ENCODE measurements around the gene C12orf54. TPM values are rescaled to one million over a fixed set of nuclear protein-coding genes. Genes with fewer than 3 reads are reported as not detected.
A peak's percentile ranks its signal among the peaks of the same experiment; 100 is the strongest.
"Not testable (repeated sequence)": the region's sequence is repeated elsewhere in the genome, so short reads cannot be mapped to it uniquely, and the experiment has no call there.

Gene C12orf54
- total RNA-seq, 1 donor from 2014 or later: not detected

DNA sequence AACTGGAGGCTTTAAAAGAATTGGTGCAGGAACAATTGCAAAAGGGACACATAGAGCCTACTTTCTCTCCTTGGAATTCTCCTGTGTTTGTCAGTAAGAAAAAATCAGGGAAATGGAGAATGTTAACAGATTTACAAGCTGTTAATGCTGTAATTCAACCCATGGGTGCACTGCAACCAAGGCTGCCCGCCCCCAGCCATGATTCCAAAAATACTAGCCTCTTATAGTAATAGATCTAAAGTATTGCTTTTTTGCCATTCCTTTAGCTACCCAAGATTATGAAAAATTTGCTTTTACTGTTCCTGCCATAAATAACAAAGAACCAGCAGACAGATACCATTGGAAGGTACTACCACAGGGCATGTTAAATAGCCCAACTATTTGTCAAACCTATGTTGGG is 27.8 kb downstream of the C12orf54 start:
- no peak for DNase-seq (ENCODE audit: low spot score)

DNA sequence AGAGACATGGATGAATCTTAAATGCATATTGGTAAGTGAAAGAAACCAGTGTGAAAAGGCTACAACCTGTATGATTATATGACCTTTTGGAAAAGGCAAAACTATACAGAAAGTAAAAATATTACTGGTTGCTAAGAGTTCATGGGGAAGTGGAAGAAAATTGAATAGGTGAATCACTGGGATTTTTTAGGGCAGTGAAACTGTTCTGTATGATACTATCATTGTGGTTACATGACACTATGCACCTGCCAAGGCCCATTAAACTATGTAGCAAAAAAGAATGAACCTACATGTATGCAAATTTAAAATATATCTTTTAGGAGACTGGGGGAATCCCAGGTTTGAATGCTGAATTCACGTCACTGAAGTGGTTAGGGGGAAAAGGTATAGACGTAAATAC is 30.6 kb downstream of the C12orf54 start:
- no peak for DNase-seq (ENCODE audit: low spot score)

DNA sequence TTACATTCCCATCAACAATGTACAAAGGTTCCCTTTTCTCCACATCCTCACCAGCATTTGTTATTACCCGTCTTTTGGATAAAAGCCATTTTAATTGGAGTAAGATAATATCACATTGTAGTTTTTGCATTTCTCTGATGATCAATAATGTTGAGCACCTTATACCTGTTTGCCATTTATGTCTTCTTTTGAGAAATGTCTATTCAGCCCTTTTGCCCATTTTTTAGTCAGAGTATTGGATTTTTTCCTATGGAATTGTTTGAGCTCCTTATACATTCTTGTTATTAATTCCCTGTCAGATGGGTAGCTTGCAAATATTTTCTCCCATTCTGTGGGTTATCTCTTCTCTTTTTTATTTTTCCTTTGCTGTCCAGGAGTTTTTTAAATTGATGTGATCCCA is 32.4 kb downstream of the C12orf54 start:
- DNase-seq (ENCODE audit: low spot score): no peak

DNA sequence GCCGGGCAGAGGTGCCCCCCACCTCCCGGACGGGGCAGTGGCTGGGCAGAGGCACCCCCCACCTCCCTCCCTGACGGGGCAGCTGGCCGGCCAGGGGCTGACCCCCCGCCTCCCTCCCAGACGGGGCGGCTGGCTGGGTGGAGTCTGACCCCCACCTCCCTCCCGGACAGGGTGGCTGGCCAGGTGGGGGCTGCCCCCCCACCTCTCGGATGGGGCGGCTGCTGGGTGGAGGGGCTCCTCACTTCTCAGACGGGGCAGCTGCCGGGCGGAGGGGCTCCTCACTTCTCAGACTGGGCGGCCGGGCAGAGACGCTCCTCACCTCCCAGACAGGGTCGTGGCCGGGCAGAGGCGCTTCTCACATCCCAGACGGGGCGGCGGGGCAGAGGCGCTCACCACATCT is 38.1 kb downstream of the C12orf54 start:
- DNase-seq (ENCODE audit: low spot score): not testable (repeated sequence)

DNA sequence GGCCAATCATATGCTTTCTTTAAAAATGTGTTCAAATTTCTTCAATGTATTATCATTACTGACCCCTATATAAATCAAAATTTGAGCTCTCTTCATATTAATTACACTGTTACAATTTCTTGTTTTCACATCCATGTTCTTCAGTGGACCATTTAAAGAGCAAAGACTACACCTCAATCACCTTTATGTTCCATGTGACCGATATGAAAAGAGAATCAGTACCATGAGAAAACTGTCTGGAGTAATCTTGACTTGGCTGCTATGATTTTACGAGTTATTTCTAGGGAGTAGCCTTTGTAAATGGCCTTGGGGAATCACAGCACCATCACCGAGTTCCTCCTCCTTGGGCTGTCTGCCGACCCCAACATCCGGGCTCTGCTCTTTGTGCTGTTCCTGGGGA is 43.0 kb downstream of the C12orf54 start, which contains the start of gene OR8S1:
OR8S1 (plus strand) TSS at position 301 of the 400 bp plus-strand sequence; CDS start at position 301, 0 bp downstream.
- no peak for DNase-seq (ENCODE audit: low spot score)

DNA sequence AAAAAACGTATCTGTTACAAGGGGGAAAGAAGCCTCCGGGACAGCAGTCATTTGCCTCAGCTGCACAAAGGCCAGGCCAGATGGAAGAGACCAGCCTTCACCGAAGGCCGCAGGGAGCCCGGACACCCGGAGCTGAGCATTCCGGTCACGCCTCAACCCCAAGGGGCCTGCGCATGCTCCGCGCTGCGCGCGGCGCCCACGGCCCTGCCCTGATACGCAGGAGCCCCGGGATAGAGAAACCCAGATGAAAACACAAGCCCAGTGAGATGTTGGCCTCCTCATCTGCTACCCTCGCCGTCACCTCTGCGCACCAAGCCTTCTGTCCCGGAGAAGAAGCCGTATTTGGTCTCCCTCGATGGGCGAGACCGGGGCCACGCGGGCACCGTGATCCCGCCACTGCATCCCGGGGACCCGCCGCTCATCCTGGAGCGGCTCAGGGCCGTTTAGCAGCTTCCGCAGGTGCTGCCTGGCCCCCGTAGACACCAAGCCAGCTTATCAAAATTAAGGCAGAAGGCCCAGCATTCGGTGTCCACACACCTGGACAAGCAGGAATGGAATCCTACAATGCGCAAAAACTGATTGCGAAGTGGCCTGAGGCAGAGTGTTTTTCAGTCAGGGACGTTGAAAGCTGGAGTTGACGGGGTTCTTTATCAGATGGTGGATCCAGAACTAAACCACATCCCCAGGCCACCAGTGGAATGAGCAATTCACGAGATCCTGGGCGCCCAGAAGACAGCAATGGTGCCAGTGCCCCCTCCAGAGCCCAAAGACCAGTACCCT is 45.8 kb downstream of the C12orf54 start:
- no peak for DNase-seq (ENCODE audit: low spot score)

DNA sequence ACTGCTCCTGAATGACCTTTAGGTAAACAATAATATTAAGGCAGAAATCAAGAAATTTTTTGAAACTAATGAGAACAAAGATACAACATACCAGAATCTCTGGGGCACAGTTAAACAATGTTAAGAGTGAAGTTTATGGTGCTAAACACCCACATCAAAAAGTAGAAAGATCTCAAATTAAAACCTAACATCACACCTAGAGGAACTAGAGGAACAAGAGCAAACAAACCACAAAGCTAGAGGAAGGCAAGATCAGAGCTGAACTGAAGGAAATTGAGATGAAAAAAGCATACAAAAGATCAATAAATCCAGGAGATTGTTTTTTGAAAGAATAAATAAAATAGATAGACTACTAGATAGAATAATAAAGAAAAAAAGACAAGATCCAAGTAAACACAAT is 50.3 kb downstream of the C12orf54 start:
- no peak for DNase-seq (ENCODE audit: low spot score)

DNA sequence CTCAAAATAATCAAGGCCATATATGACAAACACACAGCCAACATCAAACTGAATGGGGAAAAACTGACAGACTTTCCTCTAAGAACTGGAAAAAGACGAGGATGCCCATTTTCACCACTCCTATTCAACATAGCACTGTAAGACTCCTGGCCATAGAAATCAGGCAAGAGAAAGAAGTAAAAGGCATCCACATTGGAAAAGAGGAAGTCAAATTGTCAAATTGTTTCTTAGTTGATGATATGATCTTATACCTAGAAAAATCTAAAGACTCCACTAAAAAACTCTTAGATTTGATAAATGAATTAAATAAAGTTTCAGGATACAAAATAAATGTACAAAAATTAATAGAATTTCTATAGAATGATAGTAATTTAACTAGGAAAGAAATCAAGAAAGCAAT is 54.3 kb downstream of the C12orf54 start:
- DNase-seq (ENCODE audit: low spot score): no peak

DNA sequence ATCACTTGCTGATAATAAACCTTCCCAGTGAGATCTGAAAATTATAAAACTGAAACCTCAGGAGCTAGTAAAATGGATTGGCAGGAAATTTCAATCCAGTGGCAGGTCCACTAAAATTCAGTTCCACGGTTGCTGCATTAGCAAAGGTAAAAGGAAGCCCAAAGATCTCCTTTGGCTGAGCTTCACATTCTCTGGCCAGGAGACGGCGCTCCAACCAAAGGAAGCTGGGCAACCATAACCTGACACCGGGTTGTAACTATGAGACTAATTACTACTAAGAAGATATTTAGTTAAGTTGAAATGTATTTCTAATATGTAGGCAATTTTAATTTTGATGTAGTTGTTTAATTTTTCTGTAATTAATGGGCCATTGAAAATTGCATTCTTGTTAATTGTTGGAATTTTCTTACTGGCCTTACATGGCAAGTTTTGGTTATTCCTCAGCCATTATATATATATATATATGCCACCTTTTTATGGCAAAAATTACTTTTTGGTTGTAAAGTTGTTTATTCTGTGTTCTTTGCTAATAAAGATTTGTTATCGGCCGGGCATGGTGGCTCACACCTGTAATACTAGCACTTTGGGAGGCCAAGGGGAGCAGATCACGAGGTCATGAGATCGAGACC is 60.1 kb downstream of the C12orf54 start:
- peak; percentile 36 for DNase-seq (ENCODE audit: low spot score)

DNA sequence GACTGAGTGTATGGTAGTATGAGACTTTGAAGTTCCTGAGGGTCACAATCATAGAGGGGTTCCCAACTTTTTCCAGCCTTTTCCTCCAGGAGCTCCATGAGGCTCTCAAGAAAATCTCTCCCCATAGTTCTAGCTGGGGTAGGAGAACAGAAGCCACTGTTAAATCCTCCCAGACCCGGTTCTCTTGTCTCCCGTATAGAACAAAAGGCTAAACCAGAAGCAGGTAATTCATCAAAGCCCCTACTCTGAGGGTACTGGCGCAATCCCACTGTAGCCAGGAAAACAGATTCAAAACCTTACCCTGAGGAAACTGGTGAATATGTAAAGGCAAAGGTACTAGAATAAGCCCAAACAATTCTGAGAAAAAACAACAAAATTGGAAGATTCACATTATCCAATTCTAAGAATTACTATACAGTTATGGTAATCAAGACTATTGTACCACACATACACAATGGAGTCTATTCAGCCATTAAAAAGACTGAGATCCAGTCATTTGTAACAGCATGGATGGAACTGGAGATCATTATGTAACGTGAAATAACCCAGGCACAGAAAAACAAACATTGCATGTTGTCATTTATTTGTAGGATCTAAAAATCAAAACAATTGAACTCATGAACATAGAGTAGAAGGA is 63.7 kb downstream of the C12orf54 start:
- no peak for DNase-seq (ENCODE audit: low spot score)

Other genes starting within 250 kb of the C12orf54 start
- 29.9 TPM for gene ZNF641, start 131.6 kb upstream of the C12orf54 start, total RNA-seq
- gene ANP32D, start 9.9 kb upstream of the C12orf54 start, total RNA-seq: not detected
- not detected for gene OR8S1, start 43.1 kb downstream of the C12orf54 start, total RNA-seq
- gene LALBA, start 87.5 kb downstream of the C12orf54 start, total RNA-seq: not detected
- gene KANSL2, start 199.7 kb downstream of the C12orf54 start, total RNA-seq: 23.5 TPM
- gene CCNT1, start 234.2 kb downstream of the C12orf54 start, total RNA-seq: 30.1 TPM